Brain microvascular endothelial cell (primary cell): ENCODE results near the gene ITGA1.

Experiments used
- DNase-seq: peaks from one replicate; pipeline ENCODE4 v3.0.0-alpha.2; 2020
- H3K27ac ChIP-seq: fragments of 250-450 bp; sonication (Bioruptor Pico); 2 replicates; pipeline ENCODE4 v1.5.1; 2020; ENCODE audit warnings: mild to moderate bottlenecking, moderate library complexity
- H3K27me3 ChIP-seq: fragments of 250-450 bp; sonication (Bioruptor Pico); replicated peaks from 2 replicates; pipeline ENCODE4 v1.5.1; 2020; ENCODE audit warnings: mild to moderate bottlenecking
- H3K36me3 ChIP-seq: fragments of 250-450 bp; sonication (Bioruptor Pico); replicated peaks from 2 replicates; pipeline ENCODE4 v1.5.1; 2020; ENCODE audit warnings: mild to moderate bottlenecking
- H3K4me3 ChIP-seq: 2 replicates; pipeline ENCODE4 v1.5.1; 2011; ENCODE audit warnings: low read depth, mild to moderate bottlenecking, control low read depth, low read length, moderate library complexity
- in situ Hi-C: cut with HindIII; loops from 2 replicates; pipeline ENCODE4 v1.10.0; 2017; ENCODE audit warnings: low sequenced_read_pairs, low pct_ligation_motif_present
- TF ChIP-seq, protein P1 (sequence below): IDR thresholded peaks from 2 replicates; pipeline ENCODE4 v1.5.1; 2011; ENCODE audit warnings: low read depth, mild to moderate bottlenecking, moderate library complexity, low read length, control low read depth, inconsistent platforms; ENCODE audit errors: missing control alignments

Gene ITGA1

GRCh38 chr5:52884453-52884852, 96.7 kb downstream of the ITGA1 start:
- in situ Hi-C loops, result no loop called here
- no peak for DNase-seq

GRCh38 chr5:52885614-52886013, 97.9 kb downstream of the ITGA1 start:
- no peaks in the 10 kb centered on the region for H3K36me3 ChIP-seq
- in situ Hi-C loops, result no loop called here
- no peak for DNase-seq
- TF ChIP-seq, protein P1, sequence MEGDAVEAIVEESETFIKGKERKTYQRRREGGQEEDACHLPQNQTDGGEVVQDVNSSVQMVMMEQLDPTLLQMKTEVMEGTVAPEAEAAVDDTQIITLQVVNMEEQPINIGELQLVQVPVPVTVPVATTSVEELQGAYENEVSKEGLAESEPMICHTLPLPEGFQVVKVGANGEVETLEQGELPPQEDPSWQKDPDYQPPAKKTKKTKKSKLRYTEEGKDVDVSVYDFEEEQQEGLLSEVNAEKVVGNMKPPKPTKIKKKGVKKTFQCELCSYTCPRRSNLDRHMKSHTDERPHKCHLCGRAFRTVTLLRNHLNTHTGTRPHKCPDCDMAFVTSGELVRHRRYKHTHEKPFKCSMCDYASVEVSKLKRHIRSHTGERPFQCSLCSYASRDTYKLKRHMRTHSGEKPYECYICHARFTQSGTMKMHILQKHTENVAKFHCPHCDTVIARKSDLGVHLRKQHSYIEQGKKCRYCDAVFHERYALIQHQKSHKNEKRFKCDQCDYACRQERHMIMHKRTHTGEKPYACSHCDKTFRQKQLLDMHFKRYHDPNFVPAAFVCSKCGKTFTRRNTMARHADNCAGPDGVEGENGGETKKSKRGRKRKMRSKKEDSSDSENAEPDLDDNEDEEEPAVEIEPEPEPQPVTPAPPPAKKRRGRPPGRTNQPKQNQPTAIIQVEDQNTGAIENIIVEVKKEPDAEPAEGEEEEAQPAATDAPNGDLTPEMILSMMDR, result no peak
- H3K4me3 ChIP-seq, result no peak overlapping the region
- no peaks in the 10 kb centered on the region for H3K27me3 ChIP-seq
- no peak overlapping the region for H3K27ac ChIP-seq

More at GRCh38 chr5:52884453-52884852, 96.7 kb downstream of the ITGA1 start:
- H3K36me3 ChIP-seq, result no peaks in the 10 kb centered on the region
- TF ChIP-seq, protein P1, result no peak
- H3K27me3 ChIP-seq, result no peaks in the 10 kb centered on the region
- no peak overlapping the region for H3K4me3 ChIP-seq
- no peak overlapping the region for H3K27ac ChIP-seq

DNA sequence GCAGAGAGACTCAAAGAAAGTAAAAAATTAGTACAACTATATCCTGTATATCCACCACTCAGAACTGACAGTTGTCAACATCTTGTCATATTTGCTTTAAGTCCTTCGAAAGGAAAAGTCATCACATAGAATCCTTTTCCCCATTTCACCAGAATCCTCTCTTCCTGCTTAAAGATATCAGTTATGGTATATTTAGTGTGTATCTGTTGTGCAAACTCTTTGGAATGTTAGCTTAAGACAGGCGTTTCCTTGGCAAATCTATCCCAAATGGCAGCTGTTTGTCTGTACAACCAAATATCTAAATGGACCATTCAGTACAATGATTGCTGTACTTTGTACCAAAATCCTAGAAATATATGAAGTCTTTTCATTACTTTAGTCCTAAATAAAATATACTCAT, 98.5 kb downstream of the ITGA1 start:
- Histone ChIP-seq H3K36me3 (no peaks in the 10 kb centered on the region), H3K27me3 (no peaks in the 10 kb centered on the region), H3K27ac (no peak overlapping the region), H3K4me3 (no peak overlapping the region)
- in situ Hi-C loops, result no loop called here
- DNase-seq, result no peak
- TF ChIP-seq, protein P1, result no peak

GRCh38 chr5:52887066-52887465, 99.3 kb downstream of the ITGA1 start:
- TF ChIP-seq, protein P1, result no peak
- DNase-seq, result no peak
- no peaks in the 10 kb centered on the region for H3K27me3 ChIP-seq
- H3K36me3 ChIP-seq, result no peaks in the 10 kb centered on the region
- H3K27ac ChIP-seq, result no peak overlapping the region
- in situ Hi-C loops, result no loop called here
- H3K4me3 ChIP-seq, result no peak overlapping the region

GRCh38 chr5:52888363-52888762, 100.6 kb downstream of the ITGA1 start:
- in situ Hi-C loops, result no loop called here
- TF ChIP-seq, protein P1, result no peak

GRCh38 chr5:52892242-52892878, 104.6 kb downstream of the ITGA1 start:
- Histone ChIP-seq H3K4me3 (no peak overlapping the region), H3K27me3 (no peaks in the 10 kb centered on the region), H3K27ac (no peak overlapping the region), H3K36me3 (no peaks in the 10 kb centered on the region)
- TF ChIP-seq, protein P1, result no peak
- in situ Hi-C loops, result no loop called here
- DNase-seq, result no peak

More at GRCh38 chr5:52888363-52888762, 100.6 kb downstream of the ITGA1 start:
- H3K27me3 ChIP-seq, result no peaks in the 10 kb centered on the region
- DNase-seq, result no peak
- no peak overlapping the region for H3K27ac ChIP-seq
- H3K4me3 ChIP-seq, result no peak overlapping the region
- H3K36me3 ChIP-seq, result no peaks in the 10 kb centered on the region
